CD4-positive, alpha-beta memory T cell (primary cell): Measurements from ENCODE around the gene NECAB2. TPM values are rescaled to one million over a fixed set of nuclear protein-coding genes. Genes with fewer than 3 reads are reported as not detected.
A peak's percentile ranks its signal among the peaks of the same experiment; 100 is the strongest.

Experiments used
- CTCF ChIA-PET: fragments of 350-600 bp; sonication (Branson Sonifier 250); formaldehyde crosslinking; loops from one replicate; lab custom pipeline; 2021; ENCODE audit warnings: inconsistent platforms; ENCODE audit not compliant: partially characterized antibody; lab: Charles Lee
- POLR2A ChIA-PET: fragments of 350-600 bp; sonication (Branson Sonifier 250); formaldehyde crosslinking; loops from one replicate; lab custom pipeline; 2021; ENCODE audit not compliant: partially characterized antibody; lab: Charles Lee
- DNase-seq, 5 donors: peaks; one replicate each; pipeline versions ENCODE4 v3.0.0 to v3.0.0-alpha.2; 2020 to 2022; ENCODE audit warnings: mixed read lengths in 1 of 5
- H3K27ac ChIP-seq: one replicate; pipeline ENCODE4 v1.7.0; 2013; ENCODE audit warnings: low read depth, low read length
- H3K27me3 ChIP-seq: 2 replicates; pipeline ENCODE4 v1.7.0; 2013; ENCODE audit warnings: mild to moderate bottlenecking, low read length, moderate library complexity; ENCODE audit not compliant: insufficient read depth
- H3K36me3 ChIP-seq: 2 replicates; pipeline ENCODE4 v1.7.0; 2013; ENCODE audit warnings: mild to moderate bottlenecking, low read length, moderate library complexity; ENCODE audit not compliant: insufficient read depth
- H3K4me1 ChIP-seq: 2 replicates; pipeline ENCODE4 v1.7.0; 2013; ENCODE audit warnings: mild to moderate bottlenecking, low read length, moderate library complexity; ENCODE audit not compliant: insufficient read depth
- H3K4me3 ChIP-seq, 2 donors: one replicate each; pipeline ENCODE4 v1.7.0; 2013; ENCODE audit warnings: low read length in 2 of 2, mild to moderate bottlenecking in 1 of 2
- H3K9me3 ChIP-seq, 2 donors: one replicate each; pipeline ENCODE4 v1.7.0; 2013; ENCODE audit warnings: low read length in 2 of 2, control low read depth in 1 of 2; ENCODE audit not compliant: control insufficient read depth in 1 of 2
- H3K27ac Mint-ChIP-seq, 7 donors: one replicate each; pipeline ENCODE4 v1.8.0; 2020 to 2021; ENCODE audit warnings: mixed read lengths in 7 of 7, mild to moderate bottlenecking in 6 of 7, inconsistent platforms in 3 of 7, moderate library complexity in 3 of 7
- H3K27me3 Mint-ChIP-seq, 2 donors: one replicate each; pipeline ENCODE4 v1.8.0; 2020 to 2021; ENCODE audit warnings: mixed read lengths in 2 of 2
- H3K36me3 Mint-ChIP-seq, 2 donors: one replicate each; pipeline ENCODE4 v1.8.0; 2020 to 2021; ENCODE audit warnings: mixed read lengths in 2 of 2, inconsistent platforms in 1 of 2, mild to moderate bottlenecking in 1 of 2
- H3K4me1 Mint-ChIP-seq, 4 donors: one replicate each; pipeline ENCODE4 v1.8.0; 2020 to 2021; ENCODE audit warnings: mixed read lengths in 4 of 4, mild to moderate bottlenecking in 1 of 4
- H3K4me3 Mint-ChIP-seq, 8 donors: one replicate each; pipeline ENCODE4 v1.8.0; 2020 to 2021; ENCODE audit warnings: mixed read lengths in 8 of 8, mild to moderate bottlenecking in 7 of 8, moderate library complexity in 6 of 8, inconsistent platforms in 3 of 8
- H3K9me3 Mint-ChIP-seq, 8 donors: one replicate each; pipeline ENCODE4 v1.8.0; 2020 to 2021; ENCODE audit warnings: mixed read lengths in 8 of 8, mild to moderate bottlenecking in 5 of 8, inconsistent platforms in 3 of 8, moderate library complexity in 1 of 8
- intact Hi-C: fragments of 100-400 bp; cut with micrococcal nuclease; formaldehyde crosslinking; loops from one replicate; pipeline ENCODE4 v1.15.1; 2023
- polyA plus RNA-seq, 2 donors: library from polyadenylated mRNA; unstranded; fragments of 300-500 nt; fragmentation: Illumina TruSeq; gene quantifications; one replicate each; pipeline ENCODE4 v1.2.3, GENCODE V29; 2021
- total RNA-seq, 2 experiments: library from RNA; stranded (reverse); gene quantifications; one replicate each; pipeline ENCODE4 v1.2.3, GENCODE V29; 2021

NECAB2 gene
- total and polyA plus RNA-seq, 4 experiments from 2014 or later: not detected

DNA sequence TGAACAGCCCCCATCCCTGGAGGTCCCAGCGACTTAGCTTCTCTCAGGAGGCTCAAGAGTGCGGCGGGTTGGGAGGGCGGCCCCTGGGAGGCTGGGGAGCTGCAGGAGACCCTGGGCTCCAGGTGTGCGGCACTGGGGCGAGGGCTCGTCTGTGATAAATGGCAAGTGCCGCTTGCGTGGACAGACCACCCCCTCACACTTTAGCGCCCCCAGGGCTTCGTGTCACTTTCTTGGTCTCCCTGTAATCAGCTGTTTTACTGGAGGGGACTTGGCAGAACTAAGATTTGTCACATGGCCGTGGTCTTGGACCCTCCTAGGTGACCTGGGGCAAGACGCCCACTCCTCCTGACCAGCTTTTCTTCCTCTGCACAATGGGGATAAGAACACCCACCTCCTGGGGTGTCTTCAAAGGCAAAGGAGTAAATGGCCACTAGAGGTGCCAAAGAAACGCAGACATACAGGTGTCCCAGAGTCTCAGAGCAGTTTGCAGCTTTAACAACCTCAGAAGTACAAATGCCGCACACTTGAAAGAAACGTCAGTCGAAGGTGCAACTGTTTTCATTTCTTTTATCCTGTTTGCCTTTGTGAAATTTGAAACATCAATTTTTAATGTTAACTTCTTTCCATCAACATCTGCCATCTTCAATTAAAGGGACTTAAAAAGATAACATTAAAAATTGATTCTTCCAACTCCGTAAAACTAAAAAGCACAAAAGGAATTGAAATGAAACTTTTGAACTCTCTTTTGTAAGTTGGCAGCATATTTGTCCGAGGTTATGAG lies 14.1 kb upstream of the NECAB2 start:
- intact Hi-C loops: no loop called here
- Histone ChIP-seq H3K27me3 (no peaks in the 10 kb centered on the region), H3K36me3 (no peaks in the 10 kb centered on the region), H3K4me1 (peaks cover 10% of the 10 kb centered on the region), H3K27ac (no peak overlapping the region), H3K9me3 (no peaks in the 10 kb centered on the region), H3K4me3 (no peak overlapping the region)
- H3K27me3 Mint-ChIP-seq: peaks cover 10 to 15% of the 10 kb centered on the region in 2 donors
- DNase-seq: peak in 1 of 5 donors; percentile 24
- peaks cover 0 to 8% (median 4%) of the 10 kb centered on the region in 4 donors for H3K4me1 Mint-ChIP-seq
- no peak overlapping the region for H3K27ac Mint-ChIP-seq
- CTCF ChIA-PET: interaction anchor here (1.0 kb wide), 1 partner anchor 222 kb away, joined by 3 read pairs; no protein-coding TSS in a partner anchor
- POLR2A ChIA-PET: interaction anchor here (1.4 kb wide), 1 partner anchor 233 kb away, joined by 3 read pairs; no protein-coding TSS in a partner anchor
- H3K36me3 Mint-ChIP-seq: no peaks in the 10 kb centered on the region
- no peaks in the 10 kb centered on the region for H3K9me3 Mint-ChIP-seq
- H3K4me3 Mint-ChIP-seq: peak overlapping the region in 4 of 8 donors; percentile 26 to 59 (median 36)

DNA sequence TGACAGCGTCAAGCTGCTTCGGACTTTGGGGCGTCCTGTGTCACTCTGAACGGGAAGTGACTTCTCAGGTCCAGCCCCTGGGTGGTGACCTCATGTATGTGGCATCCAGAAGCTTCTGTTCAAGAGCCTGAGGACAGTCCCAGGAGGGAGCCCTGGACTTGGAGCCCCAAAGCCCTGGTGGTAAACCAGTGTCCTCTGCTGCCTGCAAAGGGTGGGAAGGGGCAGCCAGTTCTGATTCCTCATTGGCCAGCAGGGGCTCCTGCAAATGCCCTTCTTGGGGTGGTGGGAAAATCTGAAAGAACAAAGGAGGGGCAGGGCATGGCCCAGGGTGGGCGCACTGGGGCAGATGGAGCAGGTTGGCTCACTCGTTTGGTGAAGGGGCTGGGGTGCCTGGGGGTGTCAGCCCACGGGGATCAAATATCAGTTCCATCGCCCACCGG lies 13.4 kb upstream of the NECAB2 start:
- H3K4me3 ChIP-seq: no peak overlapping the region
- ChIA-PET CTCF (no interaction called here), POLR2A (interaction anchor here (1.4 kb wide), 1 partner anchor 233 kb away, joined by 3 read pairs; no protein-coding TSS in a partner anchor)
- DNase-seq: no peak
- Mint-ChIP-seq H3K36me3 (no peaks in the 10 kb centered on the region), H3K27ac (no peak overlapping the region), H3K4me3 (no peak overlapping the region), H3K4me1 (peaks cover 0 to 8% (median 4%) of the 10 kb centered on the region in 4 donors), H3K27me3 (peaks cover 10 to 15% of the 10 kb centered on the region in 2 donors), H3K9me3 (no peaks in the 10 kb centered on the region)
- H3K27me3 ChIP-seq: no peaks in the 10 kb centered on the region
- no peak overlapping the region for H3K27ac ChIP-seq
- H3K4me1 ChIP-seq: peaks cover 10% of the 10 kb centered on the region
- intact Hi-C loops: no loop called here
- H3K36me3 ChIP-seq: no peaks in the 10 kb centered on the region
- no peaks in the 10 kb centered on the region for H3K9me3 ChIP-seq

DNA sequence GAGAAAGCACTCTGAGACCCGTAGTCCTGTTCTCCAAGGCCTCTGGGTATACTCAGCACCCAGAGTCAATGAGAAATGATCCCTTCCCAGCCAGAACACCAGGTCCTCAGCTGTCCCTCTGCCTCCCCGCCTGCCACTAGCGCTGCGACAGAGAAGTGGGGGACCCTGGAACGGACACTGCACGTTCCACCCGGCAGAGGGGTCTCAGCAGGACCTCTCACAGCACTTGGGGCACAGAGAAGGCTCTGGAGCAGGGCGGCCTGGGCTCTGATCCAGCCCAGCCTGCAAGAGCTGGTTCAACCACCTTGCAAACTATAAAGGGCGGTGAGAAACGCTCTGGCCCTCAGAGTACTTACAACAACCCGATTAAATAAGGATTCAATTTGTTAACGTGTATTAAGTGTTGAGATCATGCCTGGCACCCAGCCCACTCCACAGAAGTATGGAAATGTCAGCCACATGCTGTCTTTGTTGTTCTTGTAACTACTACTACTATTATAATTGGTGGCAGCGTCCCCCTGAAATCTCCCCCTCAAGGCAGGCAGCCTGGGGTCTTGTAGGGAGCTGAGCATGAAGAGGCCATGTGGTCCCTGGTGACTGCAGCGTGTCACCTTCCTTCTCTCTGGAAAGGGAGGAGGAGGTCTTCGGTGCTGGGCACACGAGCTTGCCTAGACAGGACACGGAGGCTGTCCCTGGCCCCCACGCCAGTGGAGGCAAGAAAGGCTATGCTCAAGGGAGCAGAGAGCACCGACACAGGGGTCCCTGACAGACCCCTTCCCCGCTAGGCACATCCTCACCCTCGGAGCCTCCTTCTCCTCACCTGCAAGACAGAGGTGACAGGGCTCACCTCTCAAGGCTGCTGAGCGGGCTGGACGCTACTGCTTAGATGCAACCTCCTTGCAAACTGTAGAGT lies 12.6 kb upstream of the NECAB2 start:
- no peak for DNase-seq
- Histone ChIP-seq H3K27me3 (no peaks in the 10 kb centered on the region), H3K27ac (no peak overlapping the region), H3K4me3 (no peak overlapping the region), H3K36me3 (no peaks in the 10 kb centered on the region), H3K4me1 (peaks cover 10% of the 10 kb centered on the region), H3K9me3 (no peaks in the 10 kb centered on the region)
- intact Hi-C loops: loop anchor here (1.0 kb wide), 2 partner anchors 129 to 220 kb away; no protein-coding TSS in a partner anchor
- Mint-ChIP-seq H3K27ac (no peak overlapping the region), H3K36me3 (no peaks in the 10 kb centered on the region), H3K9me3 (no peaks in the 10 kb centered on the region), H3K27me3 (peaks cover 10 to 15% of the 10 kb centered on the region in 2 donors), H3K4me1 (peaks cover 0 to 8% (median 4%) of the 10 kb centered on the region in 4 donors), H3K4me3 (no peak overlapping the region)
- ChIA-PET POLR2A (no interaction called here), CTCF (interaction anchor here (1.3 to 1.4 kb wide), 3 partner anchors 10 to 232 kb away, joined by 3 to 5 read pairs (median 3); partner anchors contain the start of gene TAF1C)

DNA sequence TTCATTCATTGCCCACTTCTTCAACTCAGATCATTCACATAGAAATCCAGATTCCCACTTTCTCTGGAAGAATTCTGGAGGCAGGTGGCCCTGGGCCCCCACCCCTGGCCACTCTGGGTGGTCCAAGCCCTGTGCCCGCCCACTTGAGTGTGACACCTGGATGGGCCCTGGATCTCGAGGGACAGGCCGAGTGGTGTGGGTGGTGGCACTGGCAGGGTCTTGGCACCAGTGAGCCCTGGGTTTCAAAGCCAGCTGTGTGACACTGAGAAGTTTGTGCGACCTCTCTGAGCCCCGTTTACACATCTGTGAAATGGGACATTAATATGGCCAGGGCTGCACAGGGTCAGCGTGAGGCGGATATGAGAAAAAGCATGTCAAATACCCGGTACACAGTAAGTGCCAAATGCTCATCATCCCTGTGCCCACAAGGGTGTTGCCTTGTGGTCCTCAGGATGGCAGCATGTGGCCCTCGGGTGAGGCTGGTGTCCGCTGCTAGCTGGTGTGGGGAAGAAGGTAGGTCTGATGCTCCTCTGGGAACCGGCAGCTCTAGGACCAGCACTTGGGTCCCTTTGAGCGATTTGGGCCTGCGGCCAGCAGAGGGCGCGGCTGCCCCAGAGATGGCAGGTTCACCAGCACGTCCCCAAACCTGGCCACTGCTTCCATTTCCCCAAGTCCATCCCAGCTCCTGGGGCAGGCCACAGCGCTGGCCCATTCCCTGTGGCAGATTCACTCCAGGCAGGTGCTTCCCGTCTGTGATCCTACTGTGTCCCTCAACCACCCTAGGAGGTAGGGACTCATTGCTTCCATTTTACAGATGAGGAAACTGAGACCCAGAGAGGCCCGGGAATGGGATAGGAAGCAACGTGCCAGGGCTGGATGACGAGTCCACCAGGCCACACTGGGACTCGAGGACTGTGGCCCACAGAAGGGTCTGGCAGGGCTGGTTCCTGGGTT lies 11.4 kb upstream of the NECAB2 start:
- H3K36me3 Mint-ChIP-seq: no peaks in the 10 kb centered on the region
- peak; percentile 46 to 61 (median 57) for DNase-seq
- no peak overlapping the region for H3K27ac Mint-ChIP-seq
- no peak overlapping the region for H3K27ac ChIP-seq
- no peaks in the 10 kb centered on the region for H3K36me3 ChIP-seq
- ChIA-PET CTCF (interaction anchor here (1.0 to 1.7 kb wide), 7 partner anchors 9 to 230 kb away, joined by 3 to 5 read pairs (median 4); partner anchors contain the start of gene TAF1C), POLR2A (no interaction called here)
- no peaks in the 10 kb centered on the region for H3K9me3 Mint-ChIP-seq
- H3K9me3 ChIP-seq: no peaks in the 10 kb centered on the region
- peaks cover 10% of the 10 kb centered on the region for H3K4me1 ChIP-seq
- H3K4me3 Mint-ChIP-seq: no peak overlapping the region
- intact Hi-C loops: loop anchor here (1.0 kb wide), 2 partner anchors 130 to 219 kb away; no protein-coding TSS in a partner anchor
- H3K4me1 Mint-ChIP-seq: peaks cover 0 to 8% (median 4%) of the 10 kb centered on the region in 4 donors
- no peak overlapping the region for H3K4me3 ChIP-seq
- H3K27me3 ChIP-seq: no peaks in the 10 kb centered on the region
- peaks cover 10 to 15% of the 10 kb centered on the region in 2 donors for H3K27me3 Mint-ChIP-seq

DNA sequence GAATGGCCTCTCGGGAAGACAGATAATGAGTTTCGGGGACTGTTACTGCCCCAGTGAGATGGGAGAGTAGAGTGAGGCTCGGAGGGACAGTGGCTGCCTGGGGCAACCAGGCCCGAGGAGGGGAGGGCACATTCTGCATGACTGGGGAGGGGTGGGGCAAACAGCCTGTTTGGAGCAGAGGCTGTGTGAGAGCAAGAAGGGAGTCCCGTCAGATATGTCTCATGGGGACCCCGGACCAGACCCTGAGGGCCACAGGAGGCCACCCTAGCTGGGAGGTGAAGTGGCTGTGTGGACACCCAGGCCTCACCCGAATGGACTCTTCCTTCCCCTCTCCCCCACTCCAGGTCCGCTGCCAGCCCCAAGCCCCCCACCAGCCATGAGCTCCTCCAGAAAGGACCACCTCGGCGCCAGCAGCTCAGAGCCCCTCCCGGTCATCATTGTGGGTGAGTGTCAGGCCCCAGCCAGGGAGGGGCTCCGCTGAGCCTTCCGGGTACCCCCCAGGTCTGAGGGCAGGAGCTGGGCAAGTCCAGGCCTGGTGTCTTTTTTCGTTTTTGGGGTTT lies 10.7 kb upstream of the NECAB2 start:
- Mint-ChIP-seq H3K27ac (no peak overlapping the region), H3K9me3 (no peaks in the 10 kb centered on the region), H3K36me3 (no peaks in the 10 kb centered on the region), H3K27me3 (peaks cover 10 to 15% of the 10 kb centered on the region in 2 donors), H3K4me1 (peaks cover 0 to 8% (median 4%) of the 10 kb centered on the region in 4 donors), H3K4me3 (no peak overlapping the region)
- H3K27ac ChIP-seq: no peak overlapping the region
- ChIA-PET POLR2A (no interaction called here), CTCF (interaction anchor here (0.7 to 1.7 kb wide), 7 partner anchors 27 to 291 kb away, joined by 3 to 5 read pairs (median 4); no protein-coding TSS in a partner anchor)
- H3K9me3 ChIP-seq: no peaks in the 10 kb centered on the region
- H3K4me1 ChIP-seq: peaks cover 10% of the 10 kb centered on the region
- no peak overlapping the region for H3K4me3 ChIP-seq
- no peaks in the 10 kb centered on the region for H3K36me3 ChIP-seq
- H3K27me3 ChIP-seq: no peaks in the 10 kb centered on the region
- no peak for DNase-seq
- intact Hi-C loops: no loop called here
